KOPT-K1 (cell line): ENCODE measurements around the gene CDC73.

ENCODE experiments used
- H3K27ac ChIP-seq: fragments of 200-600 bp; sonication (generic); 2 replicates; pipeline ENCODE4 v1.5.1; 2016; ENCODE audit warnings: antibody characterized with exemption, mild to moderate bottlenecking, low read depth, low read length; ENCODE audit not compliant: poor library complexity, severe bottlenecking
- H3K36me3 ChIP-seq: fragments of 200-600 bp; sonication (generic); 2 replicates; pipeline ENCODE4 v1.5.1; 2017; ENCODE audit warnings: antibody characterized with exemption, mild to moderate bottlenecking, low read length, moderate library complexity; ENCODE audit not compliant: insufficient read depth
- H3K9me3 ChIP-seq: fragments of 200-600 bp; sonication (generic); 2 replicates; pipeline ENCODE4 v1.5.1; 2017; ENCODE audit warnings: antibody characterized with exemption, low read length, mild to moderate bottlenecking; ENCODE audit not compliant: insufficient read depth, poor library complexity, severe bottlenecking

Gene CDC73

DNA sequence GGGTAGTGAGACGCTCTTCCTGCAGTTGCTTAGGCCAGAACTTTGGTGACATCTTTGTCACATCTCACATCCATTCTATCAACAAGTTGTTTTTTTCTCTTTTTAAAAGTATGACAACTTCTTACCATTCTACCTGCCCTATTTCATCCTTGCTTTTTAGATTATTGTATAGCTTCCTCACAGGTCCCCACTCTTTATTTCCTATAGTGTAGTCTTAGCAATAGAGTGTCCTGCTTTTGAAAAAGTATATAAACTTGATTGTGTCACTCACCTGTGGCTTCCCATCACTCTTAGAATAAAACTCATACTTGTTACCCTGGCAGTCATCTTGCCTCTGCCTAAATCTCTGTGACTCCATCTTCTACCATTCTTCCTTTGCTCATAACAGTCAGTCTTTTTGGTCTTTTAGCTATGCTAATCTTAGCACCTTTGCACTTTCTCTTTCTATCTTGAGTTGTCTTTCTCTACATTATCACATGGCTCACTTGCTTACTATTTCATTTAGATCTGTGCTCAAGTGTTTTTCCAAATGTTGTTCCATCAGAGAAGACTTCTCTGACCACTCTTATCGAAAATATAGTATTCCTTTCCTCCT lies 9.5 kb downstream of the CDC73 start:
- Histone ChIP-seq H3K36me3 (peaks cover 85% of the 10 kb centered on the region), H3K27ac (no peak overlapping the region), H3K9me3 (no peaks in the 10 kb centered on the region)

GRCh38 chr1:193140254-193140653 lies 18.4 kb downstream of the CDC73 start:
- no peak overlapping the region for H3K27ac ChIP-seq
- H3K9me3 ChIP-seq, result no peaks in the 10 kb centered on the region
- H3K36me3 ChIP-seq, result peaks cover 86% of the 10 kb centered on the region

- no peaks in the 10 kb centered on the region for H3K9me3 ChIP-seq
- peaks cover 86% of the 10 kb centered on the region for H3K36me3 ChIP-seq
- H3K27ac ChIP-seq, result no peak overlapping the region
Measured at GRCh38 chr1:193141804-193142203, 20.0 kb downstream of the CDC73 start.

DNA sequence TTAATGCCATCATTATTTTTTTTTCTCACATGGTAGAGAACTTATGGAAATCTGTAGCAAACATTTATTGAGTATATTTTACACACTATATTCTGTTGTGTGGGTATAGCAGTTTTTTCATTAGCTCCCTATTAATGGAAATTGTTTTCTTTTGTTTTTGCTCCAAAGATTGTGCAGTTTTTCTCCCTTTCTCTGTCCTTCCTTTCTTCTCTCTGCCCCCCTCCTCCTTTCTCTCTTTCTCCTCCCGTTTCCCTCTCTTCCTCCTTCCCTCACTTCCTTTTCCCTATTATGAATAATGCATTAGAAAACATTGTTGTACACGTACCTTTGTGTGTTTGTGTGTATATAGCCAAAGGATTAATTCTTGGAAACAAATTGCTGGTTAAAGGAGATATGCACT lies 20.6 kb downstream of the CDC73 start:
- Histone ChIP-seq H3K27ac (no peak overlapping the region), H3K36me3 (peaks cover 86% of the 10 kb centered on the region), H3K9me3 (no peaks in the 10 kb centered on the region)

DNA sequence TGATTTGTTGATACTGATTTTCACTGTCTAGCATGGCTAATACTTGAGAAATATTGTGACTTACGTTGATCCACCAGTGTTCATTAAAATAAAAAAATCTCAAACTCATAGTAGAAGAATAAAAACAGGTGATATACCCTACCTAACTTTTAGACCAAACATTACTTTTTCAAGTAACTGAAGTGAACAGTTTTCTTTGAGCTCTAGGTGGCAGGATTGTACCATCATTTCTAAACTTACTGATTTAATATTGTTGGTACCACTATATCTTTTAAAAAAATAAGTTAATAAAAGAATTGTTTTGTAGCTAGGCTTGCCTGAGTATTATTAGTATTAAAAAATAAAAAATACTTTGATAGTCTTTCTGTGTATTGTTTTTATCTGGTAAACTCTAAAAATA lies 21.5 kb downstream of the CDC73 start:
- Histone ChIP-seq H3K9me3 (no peaks in the 10 kb centered on the region), H3K27ac (no peak overlapping the region), H3K36me3 (peaks cover 86% of the 10 kb centered on the region)

GRCh38 chr1:193144361-193144938 lies 22.6 kb downstream of the CDC73 start:
- peaks cover 84% of the 10 kb centered on the region for H3K36me3 ChIP-seq

DNA sequence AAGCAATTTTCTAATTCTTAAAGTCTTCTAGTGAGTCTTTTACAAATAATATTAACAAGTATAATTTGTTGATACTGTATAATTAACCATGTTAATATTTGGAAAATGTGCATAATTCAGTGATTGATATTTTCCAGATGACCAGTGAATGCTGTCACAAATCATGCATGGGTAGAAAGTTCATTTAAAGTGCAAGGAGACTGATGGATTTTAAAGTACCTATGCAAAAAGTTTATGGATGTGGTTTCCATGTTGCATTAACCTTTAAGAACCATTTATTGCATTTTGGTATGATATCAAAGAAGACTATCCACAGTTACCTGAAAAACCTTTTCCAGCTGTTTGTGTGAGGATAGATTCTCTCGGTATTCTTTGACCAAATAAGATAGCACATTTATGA lies 23.2 kb downstream of the CDC73 start:
- H3K36me3 ChIP-seq, result peaks cover 84% of the 10 kb centered on the region
- no peaks in the 10 kb centered on the region for H3K9me3 ChIP-seq
- no peak overlapping the region for H3K27ac ChIP-seq

More at GRCh38 chr1:193144361-193144938, 22.6 kb downstream of the CDC73 start:
- Histone ChIP-seq H3K9me3 (no peaks in the 10 kb centered on the region), H3K27ac (no peak overlapping the region)

DNA sequence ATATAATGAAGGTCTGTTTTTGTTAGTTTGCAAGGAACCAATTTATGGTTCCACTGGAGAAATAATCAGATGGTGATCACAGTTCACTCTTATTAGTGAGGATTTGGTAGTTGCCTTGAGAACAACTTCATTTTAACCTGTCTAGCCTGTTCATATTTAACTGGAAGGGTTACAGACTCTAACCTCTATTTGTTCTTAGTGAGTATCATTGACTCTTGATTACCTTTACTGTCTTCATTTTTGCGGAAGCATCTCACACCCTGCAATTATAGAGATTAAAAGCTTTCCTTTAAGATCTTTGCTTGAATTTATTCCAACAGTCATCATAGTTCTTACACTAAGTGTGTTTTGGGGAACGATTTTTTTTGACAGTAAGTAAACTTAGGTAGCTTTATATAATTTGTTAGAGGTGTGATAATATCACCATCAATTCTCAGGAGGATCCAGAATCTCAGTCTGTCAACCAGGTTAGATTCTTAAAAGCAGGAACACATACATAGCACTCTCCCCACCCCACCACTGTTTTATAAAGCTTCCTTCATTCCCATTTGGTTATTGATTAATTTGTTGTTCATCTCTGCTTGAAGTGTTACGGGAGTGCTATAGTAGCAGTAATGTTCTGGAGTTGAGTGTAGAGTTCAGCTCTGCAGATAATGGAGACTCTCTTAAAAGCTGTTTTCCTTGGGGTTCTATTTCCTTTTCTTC lies 34.4 kb downstream of the CDC73 start:
- peaks cover 68% of the 10 kb centered on the region for H3K36me3 ChIP-seq

DNA sequence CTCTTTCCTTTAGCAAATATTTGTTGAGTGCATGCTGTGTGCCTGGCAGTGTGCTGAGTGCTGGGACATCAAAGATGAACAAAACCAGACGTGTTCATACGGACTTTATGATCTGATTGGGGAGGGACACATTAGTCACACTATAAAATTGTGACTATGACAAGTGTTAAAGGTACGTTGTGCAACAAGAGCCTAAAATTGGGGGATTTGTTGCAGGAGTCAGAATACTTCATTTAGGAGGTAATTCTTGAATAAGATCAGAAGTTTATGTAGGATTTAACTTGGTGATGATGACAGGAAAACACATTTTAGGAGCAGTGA lies 35.0 kb downstream of the CDC73 start:
- Histone ChIP-seq H3K36me3 (peaks cover 63% of the 10 kb centered on the region), H3K27ac (no peak overlapping the region), H3K9me3 (no peaks in the 10 kb centered on the region)

More for the DNA sequence above, 34.4 kb downstream of the CDC73 start:
- Histone ChIP-seq H3K9me3 (no peaks in the 10 kb centered on the region), H3K27ac (no peak overlapping the region)

DNA sequence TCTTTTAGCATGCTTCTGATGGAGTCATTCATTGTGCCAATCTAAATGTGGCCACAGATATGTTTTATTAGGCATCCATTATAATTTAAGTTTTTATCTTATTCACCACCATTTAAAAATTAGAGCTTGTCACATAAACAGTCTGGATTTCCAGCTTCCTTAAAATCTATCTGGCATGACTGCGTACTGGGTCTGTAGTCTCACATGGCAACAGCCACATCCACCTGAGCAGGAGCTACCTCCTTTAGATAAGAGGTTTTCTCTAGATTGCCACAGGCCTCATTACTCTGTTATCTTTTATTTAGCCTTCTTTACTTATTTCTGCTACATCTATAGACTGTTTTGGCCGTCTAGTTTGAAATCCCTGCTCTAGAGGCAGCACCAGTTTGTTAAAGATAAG lies 35.5 kb downstream of the CDC73 start:
- H3K27ac ChIP-seq, result no peak overlapping the region
- H3K36me3 ChIP-seq, result peaks cover 57% of the 10 kb centered on the region
- no peaks in the 10 kb centered on the region for H3K9me3 ChIP-seq

- Histone ChIP-seq H3K27ac (no peak overlapping the region), H3K9me3 (no peaks in the 10 kb centered on the region), H3K36me3 (peaks cover 5% of the 10 kb centered on the region)
Measured at GRCh38 chr1:193176113-193176512, 54.3 kb downstream of the CDC73 start.

- Histone ChIP-seq H3K27ac (no peak overlapping the region), H3K9me3 (no peaks in the 10 kb centered on the region), H3K36me3 (no peaks in the 10 kb centered on the region; the same call in 1 of the 2 replicates)
Measured at GRCh38 chr1:193176788-193177187, 55.0 kb downstream of the CDC73 start.

- no peak overlapping the region for H3K27ac ChIP-seq
- no peaks in the 10 kb centered on the region; the same call in 1 of the 2 replicates for H3K36me3 ChIP-seq
- no peaks in the 10 kb centered on the region for H3K9me3 ChIP-seq
Measured at GRCh38 chr1:193179094-193179493, 57.3 kb downstream of the CDC73 start.

GRCh38 chr1:193181536-193181935 lies 59.7 kb downstream of the CDC73 start:
- no peaks in the 10 kb centered on the region for H3K9me3 ChIP-seq
- H3K27ac ChIP-seq, result no peak overlapping the region
- no peaks in the 10 kb centered on the region; the same call in 1 of the 2 replicates for H3K36me3 ChIP-seq

DNA sequence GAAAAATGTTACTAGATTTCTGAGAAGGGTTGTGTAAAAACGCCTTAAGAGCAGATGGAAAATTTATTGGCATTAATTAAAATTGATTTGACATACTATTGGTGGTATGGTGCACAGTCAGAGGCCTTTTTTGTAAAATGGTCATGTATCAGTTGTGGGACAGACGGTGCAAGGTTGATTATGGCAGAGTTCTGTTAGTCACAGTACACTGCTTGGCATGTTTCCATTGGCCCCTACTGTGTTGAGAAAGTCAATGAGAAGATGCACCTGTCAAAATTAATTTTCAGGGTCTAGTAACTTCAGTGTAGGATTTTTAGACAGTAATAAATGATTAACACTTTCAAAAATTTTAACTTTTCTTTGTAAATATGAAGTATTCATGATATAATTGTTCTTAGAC lies 60.2 kb downstream of the CDC73 start:
- no peaks in the 10 kb centered on the region for H3K9me3 ChIP-seq
- no peak overlapping the region for H3K27ac ChIP-seq
- no peaks in the 10 kb centered on the region; the same call in 1 of the 2 replicates for H3K36me3 ChIP-seq
